GM13976 (cell line): ENCODE results near the gene MLN.

ENCODE experiments used
- DNase-seq: peaks from one replicate; pipeline ENCODE4 v3.0.0; 2012; ENCODE audit warnings: low spot score
- in situ Hi-C: fragments of 300-500 bp; cut with MboI; formaldehyde crosslinking; loops from one replicate; pipeline ENCODE4 v1.12.0; 2022; ENCODE audit warnings: low sequenced_read_pairs, mixed read lengths, inconsistent platforms; ENCODE audit not compliant: unreplicated experiment
- TF ChIP-seq, protein P1 (sequence below): IDR thresholded peaks from 2 replicates; pipeline ENCODE4 v1.5.1; 2012; ENCODE audit warnings: borderline replicate concordance, mild to moderate bottlenecking; ENCODE audit not compliant: insufficient read depth; ENCODE audit errors: extremely low read depth, missing control alignments, control extremely low read depth

MLN gene

DNA sequence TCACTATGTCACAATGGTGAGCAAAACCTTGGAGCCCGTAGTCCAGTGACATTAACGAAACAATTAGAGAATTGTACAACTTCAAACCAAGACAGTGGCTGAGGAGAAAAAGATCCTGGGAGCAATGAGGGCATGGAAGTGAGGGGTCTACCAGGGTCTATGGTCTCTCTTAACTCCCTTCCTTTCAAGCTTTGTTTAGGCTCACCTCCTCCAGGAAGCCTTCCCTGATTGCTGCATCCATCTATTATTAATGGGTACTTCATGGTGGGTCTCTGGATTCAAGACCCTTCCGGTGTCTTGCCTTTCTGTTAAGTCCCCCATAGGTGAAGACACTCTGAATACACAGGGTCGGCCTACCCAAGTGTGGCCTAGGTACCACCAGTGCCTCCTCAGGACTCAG is 38.1 kb upstream of the MLN start:
- TF ChIP-seq, protein P1, sequence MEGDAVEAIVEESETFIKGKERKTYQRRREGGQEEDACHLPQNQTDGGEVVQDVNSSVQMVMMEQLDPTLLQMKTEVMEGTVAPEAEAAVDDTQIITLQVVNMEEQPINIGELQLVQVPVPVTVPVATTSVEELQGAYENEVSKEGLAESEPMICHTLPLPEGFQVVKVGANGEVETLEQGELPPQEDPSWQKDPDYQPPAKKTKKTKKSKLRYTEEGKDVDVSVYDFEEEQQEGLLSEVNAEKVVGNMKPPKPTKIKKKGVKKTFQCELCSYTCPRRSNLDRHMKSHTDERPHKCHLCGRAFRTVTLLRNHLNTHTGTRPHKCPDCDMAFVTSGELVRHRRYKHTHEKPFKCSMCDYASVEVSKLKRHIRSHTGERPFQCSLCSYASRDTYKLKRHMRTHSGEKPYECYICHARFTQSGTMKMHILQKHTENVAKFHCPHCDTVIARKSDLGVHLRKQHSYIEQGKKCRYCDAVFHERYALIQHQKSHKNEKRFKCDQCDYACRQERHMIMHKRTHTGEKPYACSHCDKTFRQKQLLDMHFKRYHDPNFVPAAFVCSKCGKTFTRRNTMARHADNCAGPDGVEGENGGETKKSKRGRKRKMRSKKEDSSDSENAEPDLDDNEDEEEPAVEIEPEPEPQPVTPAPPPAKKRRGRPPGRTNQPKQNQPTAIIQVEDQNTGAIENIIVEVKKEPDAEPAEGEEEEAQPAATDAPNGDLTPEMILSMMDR: no peak
- DNase-seq: no peak
- in situ Hi-C loops: no loop called here

DNA sequence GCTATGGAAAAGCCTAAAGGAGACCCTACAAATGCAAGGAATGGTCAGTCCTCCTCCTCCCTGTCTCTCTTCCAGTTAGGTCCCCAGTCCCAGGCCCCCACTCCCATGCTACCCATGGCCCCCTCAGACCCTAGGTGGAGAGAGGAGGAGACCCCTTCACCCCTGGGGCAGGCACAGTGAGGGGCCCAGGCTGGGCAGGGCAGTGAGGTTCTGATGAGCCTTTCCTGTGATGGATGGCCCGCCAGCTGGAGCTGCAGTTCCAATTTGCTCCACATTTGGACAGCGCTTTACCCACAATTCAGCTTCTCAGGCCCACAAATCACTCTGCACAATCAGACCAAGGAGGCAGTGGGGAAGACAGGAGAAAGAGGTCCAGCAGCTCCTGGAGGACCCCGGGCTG is 37.3 kb upstream of the MLN start:
- TF ChIP-seq, protein P1: no peak
- in situ Hi-C loops: no loop called here
- DNase-seq: no peak

DNA sequence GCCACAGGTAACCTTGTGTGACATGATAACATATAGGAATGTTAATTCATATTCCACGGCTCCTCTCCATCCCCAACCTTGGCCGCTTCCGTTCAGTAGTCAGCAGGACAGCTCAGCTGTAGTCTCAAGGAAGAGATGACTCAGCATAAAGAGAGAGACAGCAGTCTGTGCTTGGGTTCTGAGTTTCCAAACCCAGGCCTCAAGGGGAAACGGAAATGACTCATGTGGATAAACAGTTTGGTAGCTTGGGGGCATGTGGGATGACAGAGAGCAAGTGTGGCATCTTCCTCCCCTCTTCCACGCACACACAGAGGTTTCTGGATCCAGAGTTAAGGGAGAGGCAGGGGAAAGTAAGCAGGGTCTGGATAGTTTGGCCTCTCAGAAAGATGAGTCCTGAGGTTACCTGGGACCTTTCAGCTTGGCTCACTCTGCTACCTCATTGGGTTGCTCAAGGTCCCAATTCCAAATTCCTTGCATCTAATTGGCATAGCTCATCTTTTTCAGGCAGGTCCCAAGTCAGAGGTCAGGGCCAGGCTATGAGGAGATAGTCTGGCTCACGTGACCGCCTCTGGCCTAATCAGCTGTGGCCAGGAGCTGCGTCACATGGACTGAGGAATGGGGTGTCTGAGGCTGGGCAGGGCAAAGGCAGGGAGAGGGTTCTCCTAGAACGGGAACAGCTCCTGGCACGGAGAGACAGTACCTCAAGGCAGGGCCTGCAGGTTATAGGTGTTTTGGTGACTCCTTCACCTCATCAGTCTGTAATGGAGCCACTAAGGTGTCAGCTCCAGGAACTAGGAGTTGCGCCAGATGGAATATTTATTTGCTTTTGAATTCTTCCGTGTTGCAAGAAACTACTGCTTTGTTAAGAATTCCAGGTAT is 36.5 kb upstream of the MLN start:
- TF ChIP-seq, protein P1: no peak
- peak; percentile 70 for DNase-seq
- in situ Hi-C loops: no loop called here

DNA sequence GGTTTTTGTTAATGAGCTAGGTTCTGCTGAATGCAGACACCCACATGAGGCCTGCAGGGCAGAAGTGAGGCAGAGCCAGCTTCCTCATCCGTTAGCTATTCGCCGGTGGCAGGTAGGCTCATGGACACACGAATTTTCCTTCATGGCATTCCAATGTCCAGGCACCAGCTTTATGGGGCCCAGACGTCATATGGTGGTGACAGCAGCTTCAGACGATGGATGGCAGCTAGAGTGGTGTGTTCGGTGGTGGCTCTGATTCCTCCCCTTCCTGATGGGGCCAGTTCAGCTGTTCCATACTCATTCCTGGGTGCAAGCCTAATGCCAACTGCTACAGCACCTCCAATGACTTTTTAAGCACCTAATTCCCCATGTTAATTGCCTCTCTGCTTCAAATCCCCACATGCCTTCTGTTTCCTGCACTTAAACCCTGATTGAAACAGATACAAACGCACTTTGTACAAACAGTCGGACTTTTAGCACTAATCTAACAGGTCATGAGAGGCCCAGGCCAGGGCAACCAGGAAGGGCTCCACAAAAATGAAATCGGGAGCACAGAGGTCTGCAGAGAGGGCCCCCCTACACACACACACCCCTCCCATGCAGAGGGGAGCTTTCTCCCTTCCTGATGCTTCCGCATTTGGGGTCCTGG is 35.7 kb upstream of the MLN start:
- no peak for DNase-seq
- in situ Hi-C loops: no loop called here

DNA sequence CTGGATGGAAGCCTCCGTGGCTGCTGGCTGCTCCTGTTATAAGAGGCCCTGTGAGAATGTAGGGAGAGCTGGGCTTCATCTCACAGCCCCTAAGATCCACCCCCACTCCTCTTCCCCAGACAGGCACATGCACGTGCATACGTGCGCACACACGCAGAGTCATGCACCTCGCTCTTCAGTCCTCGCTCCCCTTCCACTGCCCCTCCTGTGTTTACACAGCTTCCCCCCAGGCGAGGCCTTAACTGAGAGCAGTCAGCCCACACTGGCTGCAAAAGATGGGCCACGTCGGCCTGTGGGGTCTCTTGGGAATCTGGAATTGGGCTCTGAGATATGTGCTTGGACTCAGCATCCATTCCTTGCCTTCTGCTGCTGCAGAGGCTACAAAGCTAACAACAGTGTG is 35.2 kb upstream of the MLN start:
- in situ Hi-C loops: no loop called here
- TF ChIP-seq, protein P1: no peak
- no peak for DNase-seq

More for the DNA sequence above, 35.7 kb upstream of the MLN start:
- TF ChIP-seq, protein P1: no peak

DNA sequence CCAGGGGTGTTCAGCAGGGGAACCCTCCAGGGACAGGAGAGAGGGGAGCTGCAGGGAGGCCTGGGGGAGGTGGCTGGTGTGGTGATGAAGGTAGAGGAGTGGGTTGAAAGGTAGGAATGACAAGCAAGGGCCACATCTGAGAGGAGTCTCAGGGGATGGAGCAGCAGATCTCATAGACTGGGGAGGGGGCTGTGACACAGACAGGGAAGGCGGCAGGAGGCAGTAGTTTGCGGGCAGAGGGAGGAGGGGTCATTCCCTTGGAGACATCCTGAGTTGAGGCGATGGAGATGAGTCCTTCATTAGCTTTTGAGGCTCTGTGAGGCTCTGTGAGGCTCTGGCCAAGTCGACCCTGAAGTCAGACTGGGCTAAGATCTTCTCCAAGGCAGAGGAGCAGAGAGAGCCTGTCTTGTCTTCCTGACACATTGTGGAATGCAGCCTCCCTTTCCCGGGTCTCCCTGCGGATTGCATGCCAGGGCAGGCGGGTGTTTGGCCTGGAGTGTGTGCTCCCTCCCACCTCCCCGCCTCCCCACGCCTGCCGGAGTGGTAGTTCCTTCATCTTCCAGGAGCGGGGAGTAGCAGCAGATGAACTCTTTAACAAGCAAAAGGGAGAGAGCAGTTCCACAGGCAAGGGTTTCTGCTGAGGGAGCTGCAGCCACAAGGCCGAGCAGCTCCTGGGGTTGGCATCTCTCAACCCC is 34.3 kb upstream of the MLN start:
- DNase-seq: no peak
- in situ Hi-C loops: no loop called here
- TF ChIP-seq, protein P1: no peak
